Mesenchymal stem cell (in vitro differentiated cells and primary cell): ENCODE measurements around the gene HNMT.
A peak's percentile ranks its signal among the peaks of the same experiment; 100 is the strongest.

Source experiments
- DNase-seq: peaks from one replicate; pipeline ENCODE4 v3.0.0-alpha.2; 2013
- H2AFZ ChIP-seq: one replicate; pipeline ENCODE4 v1.6.1; 2013; ENCODE audit warnings: low read depth, mild to moderate bottlenecking, control low read depth, inconsistent platforms, low read length, moderate library complexity
- H2AK5ac ChIP-seq: 2 replicates; pipeline ENCODE4 v1.6.1; 2013; ENCODE audit warnings: low read length, moderate library complexity, mild to moderate bottlenecking, inconsistent platforms; ENCODE audit not compliant: severe bottlenecking
- H2BK120ac ChIP-seq: one replicate; pipeline ENCODE4 v1.6.1; 2013; ENCODE audit warnings: low read depth, mild to moderate bottlenecking, inconsistent platforms, low read length, moderate library complexity
- H2BK12ac ChIP-seq, 2 experiments: one replicate each; pipeline ENCODE4 v1.6.1; 2013; ENCODE audit warnings: inconsistent platforms in 2 of 2, low read length in 2 of 2, mild to moderate bottlenecking in 2 of 2, moderate library complexity in 2 of 2, control low read depth in 1 of 2
- H2BK15ac ChIP-seq: one replicate; pipeline ENCODE4 v1.6.1; 2013; ENCODE audit warnings: mild to moderate bottlenecking, low read depth, inconsistent platforms; ENCODE audit not compliant: poor library complexity, severe bottlenecking
- H2BK5ac ChIP-seq: 2 replicates; pipeline ENCODE4 v1.6.1; 2013; ENCODE audit warnings: low read depth, mild to moderate bottlenecking, low read length, control low read depth, inconsistent platforms; ENCODE audit not compliant: poor library complexity, severe bottlenecking
- H3K14ac ChIP-seq, 2 experiments: one replicate each; pipeline ENCODE4 v1.6.1; 2013; ENCODE audit warnings: inconsistent platforms in 2 of 2, low read length in 2 of 2, control low read depth in 1 of 2, mild to moderate bottlenecking in 1 of 2, moderate library complexity in 1 of 2
- H3K18ac ChIP-seq, 2 experiments: one replicate each; pipeline ENCODE4 v1.6.1; 2013; ENCODE audit warnings: inconsistent platforms in 2 of 2, low read length in 2 of 2, control low read depth in 1 of 2, low read depth in 1 of 2, mild to moderate bottlenecking in 1 of 2
- H3K23ac ChIP-seq, 2 experiments: one replicate each; pipeline ENCODE4 v1.6.1; 2013; ENCODE audit warnings: inconsistent platforms in 2 of 2, low read length in 2 of 2, mild to moderate bottlenecking in 2 of 2, moderate library complexity in 2 of 2, control low read depth in 1 of 2
- H3K27ac ChIP-seq: 2 replicates; pipeline ENCODE4 v1.5.1; 2013; ENCODE audit warnings: mild to moderate bottlenecking, moderate library complexity, low read length, control low read depth, inconsistent platforms; ENCODE audit not compliant: poor library complexity, severe bottlenecking
- H3K27me3 ChIP-seq, 2 experiments: 2 replicates each; pipeline versions ENCODE4 v1.6.1 to v1.7.0; 2013; ENCODE audit warnings: low read length in 2 of 2, mild to moderate bottlenecking in 2 of 2, moderate library complexity in 2 of 2, control low read depth in 1 of 2, inconsistent platforms in 1 of 2; ENCODE audit not compliant: control insufficient read depth in 1 of 2, insufficient read depth in 1 of 2
- H3K36me3 ChIP-seq, 2 experiments: 2 replicates each; pipeline versions ENCODE4 v1.6.1 to v1.7.0; 2013; ENCODE audit warnings: low read length in 2 of 2, control low read depth in 1 of 2, inconsistent platforms in 1 of 2, low read depth in 1 of 2, mild to moderate bottlenecking in 1 of 2; ENCODE audit not compliant: insufficient read depth in 2 of 2, control insufficient read depth in 1 of 2
- H3K4ac ChIP-seq, 2 experiments: one replicate each; pipeline ENCODE4 v1.6.1; 2013; ENCODE audit warnings: inconsistent platforms in 2 of 2, low read length in 2 of 2, mild to moderate bottlenecking in 2 of 2, moderate library complexity in 2 of 2, control low read depth in 1 of 2, low read depth in 1 of 2
- H3K4me1 ChIP-seq: 2 replicates; pipeline ENCODE4 v1.6.1; 2013; ENCODE audit warnings: low read depth, low read length, control low read depth; ENCODE audit not compliant: control insufficient read depth, insufficient read depth
- H3K4me2 ChIP-seq: 2 replicates; pipeline ENCODE4 v1.6.1; 2013; ENCODE audit warnings: low read length, mild to moderate bottlenecking, inconsistent platforms; ENCODE audit not compliant: poor library complexity, severe bottlenecking
- H3K4me3 ChIP-seq, 2 experiments: 2 replicates each; pipeline versions ENCODE4 v1.5.1 to v1.7.0; 2013; ENCODE audit warnings: low read length in 2 of 2, mild to moderate bottlenecking in 2 of 2, control low read depth in 1 of 2, low read depth in 1 of 2; ENCODE audit not compliant: insufficient read depth in 1 of 2
- H3K79me1 ChIP-seq: replicated peaks from 2 replicates; pipeline ENCODE4 v1.6.1; 2013; ENCODE audit warnings: mild to moderate bottlenecking, control low read depth, low read length, inconsistent platforms; ENCODE audit not compliant: poor library complexity, severe bottlenecking
- H3K9ac ChIP-seq: 2 replicates; pipeline ENCODE4 v1.7.0; 2013; ENCODE audit warnings: mild to moderate bottlenecking, low read length, moderate library complexity
- H3K9me3 ChIP-seq: 2 replicates; pipeline ENCODE4 v1.7.0; 2013; ENCODE audit warnings: mild to moderate bottlenecking, low read length; ENCODE audit not compliant: control insufficient read depth
- H4K8ac ChIP-seq: one replicate; pipeline ENCODE4 v1.6.1; 2013; ENCODE audit warnings: inconsistent platforms, mild to moderate bottlenecking, low read length, moderate library complexity
- H4K91ac ChIP-seq: one replicate; pipeline ENCODE4 v1.6.1; 2013; ENCODE audit warnings: mild to moderate bottlenecking, low read length, inconsistent platforms
- WGBS: methylation state at CpG from one replicate; pipeline ENCODE4 v1.1.7; 2013; ENCODE audit warnings: mixed read lengths; 5-methylcytosine and 5-hydroxymethylcytosine counted together

Gene HNMT

GRCh38 chr2:137942833-137943677 lies 21.2 kb upstream of the HNMT start:
- Histone ChIP-seq H2BK15ac (peak overlapping the region; percentile 13), H4K8ac (no peak overlapping the region), H3K9me3 (no peaks in the 10 kb centered on the region), H3K4me1 (peaks cover 6% of the 10 kb centered on the region), H3K14ac (no peak overlapping the region), H3K4me2 (no peak overlapping the region), H3K27ac (peak overlapping the region; percentile 12), H3K27me3 (no peaks in the 10 kb centered on the region), H2AFZ (no peak overlapping the region), H2AK5ac (peak overlapping the region; percentile 10), H3K23ac (no peak overlapping the region), H3K4ac (no peak overlapping the region), H3K18ac (no peak overlapping the region), H2BK5ac (no peak overlapping the region), H2BK120ac (no peak overlapping the region), H4K91ac (no peak overlapping the region), H3K4me3 (no peak overlapping the region), H3K9ac (no peak overlapping the region), H3K36me3 (no peaks in the 10 kb centered on the region), H3K79me1 (no peaks in the 10 kb centered on the region), H2BK12ac (peak overlapping the region in 1 of 2 experiments; percentile 29)
- 86% methylated on average over 6 of the region's 6 CpGs for WGBS
- no peak for DNase-seq

GRCh38 chr2:137943678-137944347 lies 20.5 kb upstream of the HNMT start:
- Histone ChIP-seq H2AK5ac (peak overlapping the region; percentile 10), H3K4ac (no peak overlapping the region), H3K23ac (no peak overlapping the region), H3K9ac (no peak overlapping the region), H3K27ac (no peak overlapping the region), H2BK5ac (no peak overlapping the region), H3K79me1 (no peaks in the 10 kb centered on the region), H3K36me3 (no peaks in the 10 kb centered on the region), H3K4me3 (no peak overlapping the region), H3K18ac (no peak overlapping the region), H2AFZ (no peak overlapping the region), H2BK120ac (no peak overlapping the region), H4K91ac (no peak overlapping the region), H3K4me2 (no peak overlapping the region), H3K9me3 (no peaks in the 10 kb centered on the region), H4K8ac (no peak overlapping the region), H2BK15ac (no peak overlapping the region), H3K27me3 (no peaks in the 10 kb centered on the region), H3K14ac (no peak overlapping the region), H3K4me1 (peaks cover 6% of the 10 kb centered on the region), H2BK12ac (no peak overlapping the region)
- no peak for DNase-seq
- no CpG with 5 or more reads among the region's 2 CpGs for WGBS

- H2BK12ac ChIP-seq = no peak overlapping the region
- no peak overlapping the region for H2BK5ac ChIP-seq
- peak overlapping the region; percentile 27 for H2AFZ ChIP-seq
- H3K9me3 ChIP-seq = no peaks in the 10 kb centered on the region
- no peak overlapping the region for H3K18ac ChIP-seq
- no peak overlapping the region for H3K4me3 ChIP-seq
- no peak overlapping the region for H3K27ac ChIP-seq
- DNase-seq = no peak
- H3K79me1 ChIP-seq = no peaks in the 10 kb centered on the region
- H3K27me3 ChIP-seq = no peaks in the 10 kb centered on the region
- no peaks in the 10 kb centered on the region for H3K36me3 ChIP-seq
- H3K9ac ChIP-seq = no peak overlapping the region
- H2AK5ac ChIP-seq = no peak overlapping the region
- no peak overlapping the region for H2BK15ac ChIP-seq
- no peak overlapping the region for H4K8ac ChIP-seq
- H3K14ac ChIP-seq = no peak overlapping the region
- no peak overlapping the region for H2BK120ac ChIP-seq
- H4K91ac ChIP-seq = no peak overlapping the region
- H3K4ac ChIP-seq = peak overlapping the region in 1 of 2 experiments; percentile 41
- WGBS = 74% methylated on average over 5 of the region's 5 CpGs
- H3K4me1 ChIP-seq = peaks cover 6% of the 10 kb centered on the region
- H3K4me2 ChIP-seq = no peak overlapping the region
- no peak overlapping the region for H3K23ac ChIP-seq
Measured at GRCh38 chr2:137944714-137945113, 19.6 kb upstream of the HNMT start.

GRCh38 chr2:137945229-137945628 lies 19.0 kb upstream of the HNMT start:
- Histone ChIP-seq H3K4me2 (no peak overlapping the region), H4K91ac (no peak overlapping the region), H2AFZ (no peak overlapping the region), H3K4me3 (no peak overlapping the region), H3K4me1 (peaks cover 8% of the 10 kb centered on the region), H3K79me1 (no peaks in the 10 kb centered on the region), H2AK5ac (peak overlapping the region; percentile 76), H2BK5ac (no peak overlapping the region), H2BK12ac (peak overlapping the region in 1 of 2 experiments; percentile 57), H4K8ac (no peak overlapping the region), H3K9me3 (no peaks in the 10 kb centered on the region), H3K4ac (no peak overlapping the region), H3K18ac (no peak overlapping the region), H3K9ac (no peak overlapping the region), H2BK120ac (no peak overlapping the region), H2BK15ac (no peak overlapping the region), H3K14ac (no peak overlapping the region), H3K23ac (peak overlapping the region in 1 of 2 experiments; percentile 14), H3K27me3 (no peaks in the 10 kb centered on the region), H3K27ac (no peak overlapping the region), H3K36me3 (no peaks in the 10 kb centered on the region)
- WGBS = 46% methylated on average over 2 of the region's 2 CpGs
- DNase-seq = no peak
